Endothelial cell of umbilical vein (primary cell): Measurements from ENCODE around the gene EVA1A. TPM values are rescaled to one million over a fixed set of nuclear protein-coding genes. Genes with fewer than 3 reads are reported as not detected.

Source experiments
- BruUV-seq: library from RNA; stranded (reverse); fragments of 400-500 nt; replicated peaks from 2 replicates; lab custom pipeline; 2021; lab: Mats Ljungman, UMichigan
- CTCF ChIA-PET: fragments of 300-600, 350-600 bp; sonication (Branson Sonifier 250); formaldehyde crosslinking; loops from one replicate; lab custom pipeline; 2021; ENCODE audit warnings: antibody characterized with exemption, inconsistent platforms; lab: Charles Lee
- POLR2A ChIA-PET: fragments of 300-600, 350-600 bp; sonication (Branson Sonifier 250); formaldehyde crosslinking; loops from one replicate; lab custom pipeline; 2021; ENCODE audit warnings: antibody characterized with exemption, inconsistent platforms; lab: Charles Lee
- DNase-seq: peaks from one replicate; pipeline ENCODE4 v3.0.0-alpha.2; 2011; ENCODE audit warnings: low read depth, low spot score
- FAIRE-seq: peaks from 2 replicates; lab custom pipeline; 2011; peaks lifted over from hg19 to GRCh38; lab: Jason Lieb, UNC
- H2AFZ ChIP-seq: 2 replicates; pipeline ENCODE4 v1.6.0; 2012; ENCODE audit warnings: low read depth, low read length, control low read depth, inconsistent platforms
- H3K27ac ChIP-seq: 2 replicates; pipeline ENCODE4 v1.5.1; 2011; ENCODE audit warnings: low read depth, mild to moderate bottlenecking, control low read depth, low read length, moderate library complexity; ENCODE audit not compliant: insufficient read depth
- H3K27me3 ChIP-seq, 2 experiments: 2 replicates each; pipeline versions ENCODE4 v1.6.0 to v1.6.1; 2011; ENCODE audit warnings: low read length in 2 of 2, mixed read lengths in 1 of 2; ENCODE audit not compliant: control insufficient read depth in 2 of 2, insufficient read depth in 2 of 2
- H3K36me3 ChIP-seq, 2 experiments: 2 replicates in 1 of 2; 3 replicates in 1 of 2; pipeline ENCODE4 v1.5.1; 2011; ENCODE audit warnings: low read length in 2 of 2, mild to moderate bottlenecking in 1 of 2, moderate library complexity in 1 of 2; ENCODE audit not compliant: control insufficient read depth in 2 of 2, insufficient read depth in 2 of 2; ENCODE audit errors: extremely low read depth in 1 of 2
- H3K4me1 ChIP-seq: 3 replicates; pipeline ENCODE4 v1.5.1; 2011; ENCODE audit warnings: mild to moderate bottlenecking, low read length; ENCODE audit not compliant: control insufficient read depth, insufficient read depth; ENCODE audit errors: extremely low read depth
- H3K4me2 ChIP-seq: 2 replicates; pipeline ENCODE4 v1.6.1; 2011; ENCODE audit warnings: low read length, control low read depth, mixed read lengths; ENCODE audit not compliant: insufficient read depth
- H3K4me3 ChIP-seq, 3 experiments: fragments of 200-600 bp in 1 of 3; sonication (generic), shearing (Covaris generic) in 1 of 3; replicated peaks in 1 of 3; 2 replicates each; pipeline ENCODE4 v1.5.1; 2011 to 2016; ENCODE audit warnings: control low read depth in 3 of 3, low read length in 3 of 3, mild to moderate bottlenecking in 2 of 3, inconsistent platforms in 1 of 3, low read depth in 1 of 3, moderate library complexity in 1 of 3; ENCODE audit not compliant: insufficient read depth in 1 of 3
- H3K79me2 ChIP-seq: 2 replicates; pipeline ENCODE4 v1.6.0; 2012; ENCODE audit warnings: low read length, inconsistent platforms; ENCODE audit not compliant: control insufficient read depth, insufficient read depth
- H3K9ac ChIP-seq: replicated peaks from 2 replicates; pipeline ENCODE3; 2011; ENCODE audit warnings: low read length, control low read depth; ENCODE audit not compliant: insufficient read depth; ENCODE audit errors: extremely low read depth
- H3K9me1 ChIP-seq: replicated peaks from 3 replicates; pipeline ENCODE4 v1.6.0; 2011; ENCODE audit warnings: mild to moderate bottlenecking, low read length; ENCODE audit not compliant: control insufficient read depth, insufficient read depth; ENCODE audit errors: extremely low read depth
- H3K9me3 ChIP-seq: replicated peaks from 2 replicates; pipeline ENCODE4 v1.5.1; 2012; ENCODE audit warnings: low read length, inconsistent platforms; ENCODE audit not compliant: control insufficient read depth, insufficient read depth
- H4K20me1 ChIP-seq: replicated peaks from 2 replicates; pipeline ENCODE3; 2011; ENCODE audit warnings: mild to moderate bottlenecking, low read length; ENCODE audit not compliant: control insufficient read depth, insufficient read depth; ENCODE audit errors: extremely low read depth
- CTCF ChIP-seq, 2 donors: IDR thresholded peaks; 1 replicate in 1 of 2; 2 replicates in 1 of 2; pipeline ENCODE4 v1.5.1; 2011; ENCODE audit warnings: low read length in 2 of 2, mild to moderate bottlenecking in 2 of 2, moderate library complexity in 2 of 2, control low read depth in 1 of 2, inconsistent platforms in 1 of 2, low read depth in 1 of 2; ENCODE audit not compliant: insufficient read depth in 1 of 2; ENCODE audit errors: extremely low read depth in 1 of 2
- EZH2 ChIP-seq: IDR thresholded peaks from 2 replicates; pipeline ENCODE4 v1.6.1; 2012; ENCODE audit warnings: borderline replicate concordance, low read depth, mild to moderate bottlenecking, moderate library complexity, low read length, inconsistent platforms; ENCODE audit not compliant: severe bottlenecking
- FOS ChIP-seq: IDR thresholded peaks from 2 replicates; pipeline ENCODE4 v1.6.1; 2011; ENCODE audit warnings: mild to moderate bottlenecking, low read length, moderate library complexity, borderline replicate concordance; ENCODE audit not compliant: insufficient read depth
- GATA2 ChIP-seq: IDR thresholded peaks from 2 replicates; pipeline ENCODE4 v1.7.0; 2011; ENCODE audit warnings: low read depth, mild to moderate bottlenecking, moderate library complexity, mixed read lengths, low read length; ENCODE audit not compliant: insufficient read length, insufficient read depth
- JUN ChIP-seq: IDR thresholded peaks from 2 replicates; pipeline ENCODE4 v1.6.1; 2011; ENCODE audit warnings: borderline replicate concordance, low read depth; ENCODE audit not compliant: insufficient read length, insufficient read depth
- MAX ChIP-seq: IDR thresholded peaks from 2 replicates; pipeline ENCODE4 v1.6.1; 2011; ENCODE audit not compliant: insufficient read depth, insufficient read length
- MYC ChIP-seq: IDR thresholded peaks from one replicate; pipeline ENCODE4 v1.6.1; 2011; ENCODE audit warnings: mild to moderate bottlenecking, low read depth, low read length
- POLR2A ChIP-seq: IDR thresholded peaks from 2 replicates; pipeline ENCODE4 v1.6.1; 2012; ENCODE audit warnings: low read depth, mild to moderate bottlenecking, control low read depth, low read length
- POLR2AphosphoS5 ChIP-seq: IDR thresholded peaks from 2 replicates; pipeline ENCODE4 v1.6.1; 2012; ENCODE audit warnings: low read depth, mild to moderate bottlenecking, control low read depth, low read length, moderate library complexity; ENCODE audit not compliant: insufficient read depth
- dilution Hi-C: fragments of 300-500 bp; cut with MboI; formaldehyde crosslinking; loops from one replicate; pipeline ENCODE4 v1.15.0; 2019; ENCODE audit warnings: low sequenced_read_pairs; ENCODE audit not compliant: extremely low pct_ligation_motif_present
- intact Hi-C: fragments of 100-400 bp; cut with micrococcal nuclease; formaldehyde crosslinking; loops from one replicate; pipeline ENCODE4 v1.10.0; 2022
- polyA plus RNA-seq, 4 experiments: library from polyadenylated mRNA; depleted of rRNA in 3 of 4; stranded (reverse) in 3 of 4; unstranded in 1 of 4; fragments of >200 nt; gene quantifications; 2 replicates each; pipeline versions ENCODE4 v1.2.1 to v1.2.3, GENCODE V29; 2011 to 2012; ENCODE audit warnings: missing spikeins in 1 of 4
- total RNA-seq: library from RNA; stranded (reverse); gene quantifications from 2 replicates; pipeline ENCODE4 v1.2.3, GENCODE V29; 2021

Gene EVA1A
- total and polyA plus RNA-seq, 2 donors (not counting 3 experiments of a cell fraction or from before 2014, with no cell fraction given) = 52.6 to 66.5 TPM

- Histone ChIP-seq H3K9ac (no peak overlapping the region), H2AFZ (no peak overlapping the region), H3K36me3 (no peaks in the 10 kb centered on the region), H3K4me1 (peaks cover 17% of the 10 kb centered on the region), H3K4me3 (no peak overlapping the region), H3K9me1 (no peaks in the 10 kb centered on the region), H3K79me2 (peaks cover 6% of the 10 kb centered on the region), H3K9me3 (no peaks in the 10 kb centered on the region), H4K20me1 (no peaks in the 10 kb centered on the region), H3K27ac (no peak overlapping the region), H3K4me2 (no peak overlapping the region), H3K27me3 (peaks cover 0 to 2% of the 10 kb centered on the region in 2 experiments)
- ChIA-PET CTCF (interaction anchor here (1.2 to 2.5 kb wide), 4 partner anchors 10 to 99 kb away, joined by 3 to 11 read pairs (median 4); no protein-coding TSS in a partner anchor), POLR2A (no interaction called here)
- dilution Hi-C loops = no loop called here
- FAIRE-seq (no peak), DNase-seq (no peak)
- TF ChIP-seq POLR2AphosphoS5 = no peak
- TF ChIP-seq FOS = no peak
- TF ChIP-seq EZH2 = no peak
- no peak for TF ChIP-seq POLR2A
- TF ChIP-seq GATA2 = no peak
- no peak for TF ChIP-seq JUN
- TF ChIP-seq MAX = no peak
- TF ChIP-seq CTCF (IDR thresholded peaks at IDR 0.05; ENCODE audit: extremely low read depth in 1 of 2, insufficient read depth in 1 of 2, low read depth in 1 of 2, low read length in 2 of 2) = no peak
- TF ChIP-seq MYC = no peak
- BruUV-seq = no TSS peak
- intact Hi-C loops = no loop called here
Measured at GRCh38 chr2:75564713-75565359, 4.1 kb upstream of the EVA1A start.
